Spinal cord (tissue), 10 donors: ENCODE measurements around the gene XAGE1B. TPM values are rescaled to one million over a fixed set of nuclear protein-coding genes. Genes with fewer than 3 reads are reported as not detected.
"Not testable (repeated sequence)": the region's sequence is repeated elsewhere in the genome, so short reads cannot be mapped to it uniquely, and the experiment has no call there.

Experiments
- DNase-seq, 6 donors: peaks; one replicate each; pipeline versions ENCODE4 v3.0.0 to v3.0.0-alpha.2; 2013 to 2015; ENCODE audit warnings: low spot score in 6 of 6, low read depth in 4 of 6
- H3K27ac ChIP-seq: one replicate; pipeline ENCODE4 v1.5.1; 2013; ENCODE audit warnings: low read depth, low read length, control low read depth
- H3K27me3 ChIP-seq: one replicate; pipeline ENCODE4 v1.6.1; 2013; ENCODE audit warnings: low read length; ENCODE audit not compliant: control insufficient read depth, insufficient read depth
- H3K36me3 ChIP-seq: one replicate; pipeline ENCODE4 v1.6.1; 2013; ENCODE audit warnings: low read length; ENCODE audit not compliant: control insufficient read depth, insufficient read depth
- H3K4me1 ChIP-seq: one replicate; pipeline ENCODE4 v1.6.1; 2013; ENCODE audit warnings: low read length; ENCODE audit not compliant: control insufficient read depth, insufficient read depth
- H3K4me3 ChIP-seq: one replicate; pipeline ENCODE4 v1.5.1; 2013; ENCODE audit warnings: low read depth, low read length, control low read depth
- H3K9me3 ChIP-seq: one replicate; pipeline ENCODE4 v1.6.1; 2013; ENCODE audit warnings: low read length; ENCODE audit not compliant: control insufficient read depth, insufficient read depth
- WGBS: methylation state at CpG from one replicate; pipeline ENCODE4 v1.1.5; 2013; ENCODE audit warnings: missing lambda C conversion rate; ENCODE audit not compliant: insufficient coverage; 5-methylcytosine and 5-hydroxymethylcytosine counted together
- long read RNA-seq, 4 donors: transcript quantifications; one replicate each; lab custom pipeline, GENCODE V29; 2026
- polyA plus RNA-seq, 2 donors: library from polyadenylated mRNA; unstranded; fragments of 120-200 nt; gene quantifications; one replicate each; pipeline ENCODE4 v1.2.1, GENCODE V29; 2013; ENCODE audit not compliant: insufficient read length in 2 of 2
- total RNA-seq, 2 donors: library from RNA; depleted of rRNA in 1 of 2; stranded (reverse); fragments of 120-200 nt in 1 of 2; fragments of >200 nt in 1 of 2; gene quantifications; one replicate each; pipeline versions ENCODE4 v1.2.3 to v1.2.4, GENCODE V29; 2013 to 2014
- donor health status: healthy.

The XAGE1B gene
- not detected for total RNA-seq
- polyA plus RNA-seq: not detected
- long read RNA-seq, donor 1: 0 reads
- long read RNA-seq, donor 2: 0 reads
- long read RNA-seq, donor 3: 0 reads
- long read RNA-seq, donor 4: 0 reads

GRCh38 chrX:52516987-52517325, at the start of gene XAGE1B:
Gene XAGE1B, minus strand, starts transcription at chrX:52517063. Its CDS starts 1,536 bp downstream, at chrX:52515527.
- H3K4me3 ChIP-seq, H3K27ac ChIP-seq, H3K36me3 ChIP-seq, DNase-seq, H3K27me3 ChIP-seq, H3K9me3 ChIP-seq, H3K4me1 ChIP-seq: not testable (repeated sequence)
- no CpG with 5 or more reads among the region's 18 CpGs for WGBS

DNA sequence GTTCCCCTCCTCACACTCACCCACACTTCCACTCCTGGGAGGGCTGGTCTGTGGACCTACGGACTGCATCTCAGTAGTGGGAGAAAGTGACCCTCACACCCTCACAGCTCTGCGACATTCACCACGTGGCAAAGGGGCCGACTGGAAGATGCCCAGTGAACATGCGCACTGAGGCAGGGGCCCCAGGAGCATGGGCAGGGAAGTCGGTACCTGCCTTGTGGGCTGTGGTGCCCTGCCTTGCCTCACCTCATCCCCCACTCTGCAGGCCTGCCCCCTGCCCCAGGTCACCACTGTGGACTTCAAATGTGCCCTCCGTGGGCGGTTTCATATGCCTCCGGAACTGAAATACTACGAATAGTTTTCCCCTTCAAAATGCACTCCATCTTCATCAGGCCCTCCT, 46.2 kb upstream of the XAGE1B start:
- Histone ChIP-seq H3K36me3 (no peaks in the 10 kb centered on the region), H3K27me3 (peaks cover 5% of the 10 kb centered on the region), H3K9me3 (no peaks in the 10 kb centered on the region), H3K4me1 (no peaks in the 10 kb centered on the region), H3K27ac (no peak overlapping the region), H3K4me3 (no peak overlapping the region)
- no peak for DNase-seq
- WGBS: 80% methylated on average over 10 of the region's 10 CpGs

- Histone ChIP-seq H3K27ac (no peak overlapping the region), H3K4me1 (no peaks in the 10 kb centered on the region), H3K4me3 (no peak overlapping the region), H3K27me3 (peaks cover 15% of the 10 kb centered on the region), H3K36me3 (no peaks in the 10 kb centered on the region), H3K9me3 (no peaks in the 10 kb centered on the region)
- no peak for DNase-seq
- 59% methylated on average over 2 of the region's 3 CpGs for WGBS
Observed at GRCh38 chrX:52558140-52558539, 41.3 kb upstream of the XAGE1B start.

DNA sequence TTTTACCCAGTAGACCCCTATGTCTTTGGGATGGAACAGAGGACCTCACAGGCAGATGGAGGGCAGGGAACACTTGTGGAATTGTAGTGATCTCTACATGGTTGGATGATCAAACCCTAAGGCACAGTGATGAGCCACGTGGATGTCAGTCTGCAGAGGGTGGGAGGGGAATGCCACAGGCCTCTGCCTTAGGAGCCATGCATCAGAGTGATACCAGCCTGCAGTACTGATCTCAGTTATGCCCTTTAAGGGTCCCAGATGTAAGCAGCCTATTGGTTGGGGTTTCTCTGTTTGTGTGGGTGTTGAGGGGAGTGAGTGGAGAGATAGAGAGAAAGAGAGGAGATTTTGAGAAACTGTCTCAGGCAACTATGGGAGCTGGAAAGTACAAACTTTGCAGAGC, 39.9 kb upstream of the XAGE1B start:
- no peaks in the 10 kb centered on the region for H3K9me3 ChIP-seq
- WGBS: 14% methylated on average over 1 of the region's 1 CpG
- no peaks in the 10 kb centered on the region for H3K36me3 ChIP-seq
- no peak overlapping the region for H3K4me3 ChIP-seq
- no peak overlapping the region for H3K27ac ChIP-seq
- no peaks in the 10 kb centered on the region for H3K4me1 ChIP-seq
- peaks cover 15% of the 10 kb centered on the region for H3K27me3 ChIP-seq
- no peak for DNase-seq

- Histone ChIP-seq H3K27ac (no peak overlapping the region), H3K36me3 (no peaks in the 10 kb centered on the region), H3K4me3 (no peak overlapping the region), H3K9me3 (no peaks in the 10 kb centered on the region), H3K4me1 (no peaks in the 10 kb centered on the region), H3K27me3 (peaks cover 13% of the 10 kb centered on the region)
- no peak for DNase-seq
Observed at GRCh38 chrX:52553995-52554642, 37.3 kb upstream of the XAGE1B start.

GRCh38 chrX:52548769-52549168, 31.9 kb upstream of the XAGE1B start:
- DNase-seq, H3K4me1 ChIP-seq, H3K9me3 ChIP-seq, H3K4me3 ChIP-seq, H3K36me3 ChIP-seq, H3K27ac ChIP-seq, H3K27me3 ChIP-seq: not testable (repeated sequence)
- no CpG with 5 or more reads among the region's 3 CpGs for WGBS

DNA sequence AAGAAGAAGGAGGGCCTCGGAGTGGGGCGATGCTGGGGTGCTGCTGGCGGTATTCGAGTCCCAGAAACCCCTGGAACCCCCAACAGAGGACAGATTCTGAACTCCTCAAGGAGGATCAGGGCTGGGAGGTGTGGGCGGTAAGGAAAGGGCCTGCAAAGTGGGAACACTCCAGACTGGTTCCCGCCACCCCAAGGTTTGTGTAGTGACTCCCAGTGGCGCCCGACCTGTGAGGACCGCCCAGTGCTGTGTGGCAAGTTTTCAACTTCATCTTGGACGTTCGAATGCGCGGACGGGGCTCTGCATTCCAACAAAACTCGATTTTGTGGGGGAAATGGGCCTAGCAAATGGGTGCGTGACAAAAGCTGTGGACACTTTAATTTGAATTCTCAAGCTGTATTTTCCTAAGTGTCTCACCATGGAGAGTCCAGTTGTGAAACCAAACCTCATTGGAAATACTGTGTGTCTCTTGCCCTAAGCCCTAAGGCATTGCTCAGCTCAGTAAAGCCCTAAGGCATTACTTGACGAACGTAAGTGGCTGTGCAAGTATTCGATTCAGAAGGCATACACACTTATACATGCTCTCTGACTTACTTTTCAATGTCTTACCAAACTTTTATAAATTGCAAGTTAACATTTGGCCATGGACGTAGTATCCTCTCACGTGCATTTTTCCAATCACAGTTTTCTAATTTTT, 27.4 kb upstream of the XAGE1B start:
- no peaks in the 10 kb centered on the region for H3K36me3 ChIP-seq
- H3K9me3 ChIP-seq: no peaks in the 10 kb centered on the region
- peaks cover 3% of the 10 kb centered on the region for H3K27me3 ChIP-seq
- WGBS: 86% methylated on average over 16 of the region's 21 CpGs
- no peak overlapping the region for H3K4me3 ChIP-seq
- H3K4me1 ChIP-seq: no peaks in the 10 kb centered on the region
- no peak for DNase-seq
- no peak overlapping the region for H3K27ac ChIP-seq

- no peaks in the 10 kb centered on the region for H3K36me3 ChIP-seq
- 100% methylated on average over 2 of the region's 6 CpGs for WGBS
- H3K4me1 ChIP-seq: no peaks in the 10 kb centered on the region
- H3K4me3 ChIP-seq: no peak overlapping the region
- H3K27me3 ChIP-seq: peaks cover 3% of the 10 kb centered on the region
- no peak overlapping the region for H3K27ac ChIP-seq
- no peak for DNase-seq
- H3K9me3 ChIP-seq: no peaks in the 10 kb centered on the region
Observed at GRCh38 chrX:52542311-52542710, 25.4 kb upstream of the XAGE1B start.

- DNase-seq, H3K27me3 ChIP-seq, H3K36me3 ChIP-seq, H3K4me1 ChIP-seq, H3K9me3 ChIP-seq, H3K4me3 ChIP-seq, H3K27ac ChIP-seq: not testable (repeated sequence)
- 52% methylated on average over 3 of the region's 4 CpGs for WGBS
Observed at GRCh38 chrX:52541051-52541450, 24.2 kb upstream of the XAGE1B start.
